Measurements from ENCODE around the gene ALKBH1.
"Not testable (repeated sequence)": the region's sequence is repeated elsewhere in the genome, so short reads cannot be mapped to it uniquely, and the experiment has no call there.

The ALKBH1 gene, protein sequence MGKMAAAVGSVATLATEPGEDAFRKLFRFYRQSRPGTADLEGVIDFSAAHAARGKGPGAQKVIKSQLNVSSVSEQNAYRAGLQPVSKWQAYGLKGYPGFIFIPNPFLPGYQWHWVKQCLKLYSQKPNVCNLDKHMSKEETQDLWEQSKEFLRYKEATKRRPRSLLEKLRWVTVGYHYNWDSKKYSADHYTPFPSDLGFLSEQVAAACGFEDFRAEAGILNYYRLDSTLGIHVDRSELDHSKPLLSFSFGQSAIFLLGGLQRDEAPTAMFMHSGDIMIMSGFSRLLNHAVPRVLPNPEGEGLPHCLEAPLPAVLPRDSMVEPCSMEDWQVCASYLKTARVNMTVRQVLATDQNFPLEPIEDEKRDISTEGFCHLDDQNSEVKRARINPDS

DNA sequence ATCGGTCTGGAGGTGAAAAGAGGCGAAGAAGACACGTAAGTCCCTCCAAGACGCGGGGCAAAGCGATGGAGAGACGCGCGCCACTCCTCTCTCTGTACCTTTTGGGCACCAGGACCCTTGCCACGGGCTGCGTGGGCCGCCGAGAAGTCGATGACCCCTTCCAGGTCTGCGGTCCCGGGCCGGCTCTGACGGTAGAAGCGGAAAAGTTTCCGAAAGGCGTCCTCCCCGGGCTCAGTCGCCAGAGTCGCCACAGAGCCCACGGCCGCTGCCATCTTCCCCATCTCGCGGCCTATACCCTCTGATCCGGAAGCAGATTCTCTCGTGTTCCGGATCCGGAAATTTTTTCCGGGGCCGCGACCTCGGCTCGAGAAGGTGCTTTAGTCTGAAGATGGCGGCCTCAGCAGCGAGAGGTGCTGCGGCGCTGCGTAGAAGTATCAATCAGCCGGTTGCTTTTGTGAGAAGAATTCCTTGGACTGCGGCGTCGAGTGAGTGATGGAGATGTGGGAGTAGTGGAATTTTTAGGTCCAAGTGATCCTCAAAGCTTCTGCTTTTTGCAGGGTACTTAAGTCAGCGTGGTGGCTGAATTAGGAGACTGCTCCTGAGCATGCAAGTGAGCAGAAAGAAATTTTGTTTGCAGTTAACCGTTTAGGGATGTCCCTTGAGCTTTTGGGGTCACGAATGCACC lies at the start of gene ALKBH1, which contains the start of gene SLIRP:
Gene ALKBH1, minus strand, starts transcription at position 300 of the 685 bp plus-strand sequence. Its CDS starts 19 bp downstream, at position 281.
Gene SLIRP, plus strand, starts transcription at position 380 of the 685 bp plus-strand sequence. Its CDS starts 9 bp downstream, at position 389.
- peak; percentile 89 for DNase-seq

DNA sequence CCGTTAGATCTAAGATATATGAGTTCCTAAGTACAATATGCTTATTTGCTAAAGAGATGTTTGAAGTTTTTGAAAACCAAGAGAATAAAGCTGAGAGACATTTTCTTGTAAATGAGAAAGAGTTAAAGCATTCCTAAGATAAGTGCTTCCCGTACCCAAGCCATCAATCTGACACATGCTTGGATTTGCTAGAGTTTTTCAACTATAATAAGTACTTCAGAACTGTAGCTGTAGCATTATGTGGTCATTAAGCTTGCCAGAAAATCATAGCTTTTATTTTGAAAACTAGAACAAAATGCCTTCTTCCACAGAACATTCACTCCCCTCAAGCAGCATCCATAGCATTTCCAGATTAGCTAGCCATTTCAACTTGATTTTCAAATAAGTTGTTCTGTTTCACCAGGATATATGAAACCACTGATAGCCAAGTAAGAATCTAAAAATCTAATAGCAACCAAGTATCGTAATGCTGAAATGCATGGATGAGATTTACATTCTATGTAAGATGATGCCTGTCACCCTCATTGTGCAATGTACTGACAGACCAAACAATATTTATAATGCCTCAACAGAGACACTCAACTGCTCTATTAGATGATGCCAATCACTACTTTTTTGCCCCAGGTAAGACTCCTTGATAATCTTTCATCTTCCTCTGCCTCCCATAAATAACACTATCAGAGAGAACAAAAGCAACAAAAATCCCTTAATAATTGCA lies 45.1 kb upstream of the ALKBH1 start:
- no peak for DNase-seq

DNA sequence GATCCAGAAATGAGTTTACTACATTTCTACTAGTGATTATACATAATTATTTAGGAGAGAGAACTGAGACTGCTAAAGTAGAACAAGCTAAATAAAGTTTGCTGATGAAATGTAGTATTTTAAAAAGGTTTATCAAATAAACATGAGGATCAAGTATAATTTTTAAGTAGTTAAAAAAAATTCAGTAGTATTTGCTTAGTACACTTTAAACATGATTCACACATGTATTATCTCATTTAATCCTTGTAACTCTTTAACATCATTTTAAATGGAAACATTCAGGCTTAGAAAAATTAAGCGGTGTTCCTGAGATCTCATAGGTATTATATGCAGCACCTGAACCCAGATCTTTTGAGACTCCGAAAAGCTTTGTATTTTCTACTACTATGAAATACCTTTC lies 44.4 kb upstream of the ALKBH1 start:
- no peak for DNase-seq

DNA sequence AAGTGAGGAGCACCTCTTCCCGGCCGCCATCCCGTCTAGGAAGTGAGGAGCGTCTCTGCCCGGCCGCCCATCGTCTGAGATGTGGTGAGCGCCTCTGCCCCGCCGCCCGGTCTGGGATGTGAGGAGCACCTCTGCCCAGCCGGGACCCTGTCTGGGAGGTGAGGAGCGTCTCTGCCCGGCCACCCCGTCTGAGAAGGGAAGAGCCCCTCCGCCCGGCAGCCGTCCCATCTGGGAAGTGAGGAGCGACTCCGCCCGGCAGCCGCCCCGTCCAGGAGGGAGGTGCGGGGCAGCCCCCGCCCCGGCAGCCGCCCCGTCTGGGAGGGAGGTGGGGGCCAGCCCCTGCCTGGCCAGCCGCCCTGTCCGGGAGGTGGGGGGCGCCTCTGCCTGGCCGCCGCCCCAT lies 39.6 kb upstream of the ALKBH1 start:
- DNase-seq: not testable (repeated sequence)

DNA sequence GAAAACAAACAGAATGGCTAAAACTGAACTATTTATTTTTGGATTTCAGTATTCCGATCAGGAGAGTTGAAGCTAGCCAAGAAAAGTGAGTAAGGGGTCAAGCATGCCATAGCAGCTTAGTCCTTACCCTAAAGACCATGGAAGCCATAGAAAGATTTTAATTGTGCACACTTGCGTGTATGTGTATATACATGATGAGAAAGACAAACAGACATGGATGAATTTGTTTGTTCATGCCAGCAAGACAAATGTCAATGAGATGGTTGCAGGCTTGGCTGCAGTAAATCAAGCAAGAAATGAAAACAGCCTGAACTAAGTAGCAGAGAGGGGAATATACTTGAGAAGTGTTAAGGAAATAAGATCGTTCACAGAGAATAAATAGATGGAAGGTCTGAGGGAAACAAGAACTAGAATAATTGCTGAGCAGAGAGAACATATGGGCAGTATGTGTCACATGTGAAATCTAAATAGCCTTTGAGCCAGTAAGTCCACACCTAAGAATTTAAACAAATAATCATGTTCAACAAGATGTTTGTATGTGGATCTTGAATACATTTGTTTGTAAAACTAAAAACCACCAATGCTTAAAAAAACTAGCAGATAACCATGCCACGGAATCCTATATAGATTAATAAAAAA lies 38.4 kb upstream of the ALKBH1 start:
- DNase-seq: no peak

DNA sequence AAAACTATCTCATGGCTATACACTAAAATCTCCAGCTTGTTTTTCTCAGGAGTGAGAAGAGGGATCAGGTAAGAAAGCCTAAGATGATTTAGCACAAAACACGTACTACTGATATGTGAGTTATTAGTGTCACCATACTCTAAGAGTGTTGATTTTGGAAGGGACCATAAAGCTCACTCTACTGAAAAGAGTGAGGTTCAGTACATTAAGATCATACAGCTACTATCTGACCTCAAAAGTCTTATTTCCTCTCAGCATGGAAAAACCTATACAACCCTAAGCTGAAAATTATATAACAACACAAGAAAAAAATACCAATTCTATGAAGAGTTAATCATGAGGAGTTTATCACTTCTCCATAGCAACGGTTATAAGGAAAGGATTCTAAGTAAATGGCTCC lies 33.6 kb upstream of the ALKBH1 start:
- no peak for DNase-seq

DNA sequence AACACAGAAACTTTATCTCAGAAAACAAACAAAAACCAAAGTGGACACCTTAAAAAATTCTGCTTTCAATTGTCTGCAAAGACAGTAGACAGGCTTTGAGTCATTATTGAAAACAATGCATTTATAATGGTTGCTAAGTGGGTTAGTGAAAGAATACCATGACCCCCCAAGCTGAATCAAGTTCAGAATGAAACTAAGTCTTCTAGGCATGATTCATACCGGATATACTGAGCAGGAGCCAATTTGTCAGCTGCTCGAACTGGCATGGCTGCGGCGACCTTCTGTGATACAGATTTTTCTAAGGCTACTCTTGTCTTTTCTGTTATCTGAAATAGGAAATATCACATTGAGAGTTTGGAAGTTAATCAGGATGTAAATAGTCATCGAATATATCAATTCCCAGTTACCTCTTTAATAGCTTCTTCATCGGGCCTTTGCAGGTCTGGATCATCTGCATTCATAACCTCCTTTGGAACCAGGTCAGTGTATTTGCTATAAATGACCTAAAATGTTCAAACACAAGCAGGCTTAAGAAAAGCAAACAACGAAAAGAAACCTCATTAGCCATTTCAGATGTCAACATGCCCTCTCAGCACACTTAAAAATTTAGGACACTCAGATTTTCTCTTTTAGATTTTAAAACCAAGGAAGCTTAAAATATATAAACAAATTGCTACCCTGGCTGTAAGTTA lies 30.9 kb upstream of the ALKBH1 start:
- peak; percentile 48 for DNase-seq

DNA sequence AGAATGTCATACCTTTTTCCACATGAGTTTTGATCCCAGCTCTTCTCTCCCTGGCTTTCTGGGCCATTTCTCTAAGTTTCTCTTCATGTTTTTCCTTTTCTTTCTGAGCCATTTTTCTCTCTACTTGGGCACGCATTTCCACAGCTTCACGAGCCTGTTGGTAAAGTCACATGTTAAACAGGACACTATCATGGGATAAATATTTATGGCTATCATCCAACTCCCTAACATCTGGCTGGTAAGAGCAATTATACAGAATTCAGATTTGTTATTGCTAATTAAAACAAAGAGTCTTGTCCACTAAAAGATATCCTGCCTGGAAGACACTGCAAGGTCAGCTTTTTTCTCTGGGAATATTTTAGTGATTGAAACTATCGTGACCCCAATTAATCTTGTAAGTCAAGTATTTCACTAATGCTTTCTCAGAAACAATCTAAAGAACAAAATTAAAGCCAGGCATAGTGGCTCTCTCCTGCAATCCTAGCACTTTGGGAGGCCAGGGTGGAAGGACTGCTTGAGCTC lies 23.2 kb upstream of the ALKBH1 start:
- no peak for DNase-seq

DNA sequence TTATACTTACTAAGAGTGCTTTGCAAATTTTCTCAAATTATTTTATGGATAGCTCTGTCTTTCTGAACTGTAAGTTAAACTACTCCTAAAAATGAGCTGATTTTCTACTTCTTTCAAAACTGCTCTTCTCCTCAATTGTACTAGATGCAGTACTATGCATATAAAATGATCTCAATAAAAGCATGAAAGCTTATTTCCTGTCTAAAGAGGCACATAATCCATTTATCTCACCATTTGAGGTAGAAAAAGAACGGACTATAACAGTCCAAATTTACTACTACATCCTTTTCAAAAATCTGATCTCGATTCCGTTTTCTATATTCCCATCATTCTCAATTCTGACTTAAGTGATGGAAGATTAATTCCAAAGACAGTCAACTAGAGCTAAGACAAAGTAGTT lies 14.5 kb upstream of the ALKBH1 start:
- no peak for DNase-seq

DNA sequence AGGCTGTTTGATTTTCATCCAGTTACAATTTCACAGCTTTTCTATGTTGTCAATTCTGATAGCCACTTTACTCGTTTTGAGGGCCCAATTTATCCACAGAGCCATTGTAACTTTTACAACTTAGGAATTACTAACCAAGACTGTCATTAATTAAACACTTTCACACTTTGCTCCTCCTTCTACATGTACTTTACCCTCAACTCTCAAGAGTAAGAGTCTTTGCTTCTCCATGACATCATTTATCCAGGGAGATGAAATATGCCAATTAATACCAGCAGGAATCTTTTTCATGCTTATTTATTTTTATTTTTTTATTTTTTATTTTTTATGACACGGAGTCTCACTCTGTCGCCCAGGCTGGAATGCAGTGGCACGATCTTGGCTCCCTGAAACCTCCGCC lies 13.6 kb upstream of the ALKBH1 start:
- no peak for DNase-seq

DNA sequence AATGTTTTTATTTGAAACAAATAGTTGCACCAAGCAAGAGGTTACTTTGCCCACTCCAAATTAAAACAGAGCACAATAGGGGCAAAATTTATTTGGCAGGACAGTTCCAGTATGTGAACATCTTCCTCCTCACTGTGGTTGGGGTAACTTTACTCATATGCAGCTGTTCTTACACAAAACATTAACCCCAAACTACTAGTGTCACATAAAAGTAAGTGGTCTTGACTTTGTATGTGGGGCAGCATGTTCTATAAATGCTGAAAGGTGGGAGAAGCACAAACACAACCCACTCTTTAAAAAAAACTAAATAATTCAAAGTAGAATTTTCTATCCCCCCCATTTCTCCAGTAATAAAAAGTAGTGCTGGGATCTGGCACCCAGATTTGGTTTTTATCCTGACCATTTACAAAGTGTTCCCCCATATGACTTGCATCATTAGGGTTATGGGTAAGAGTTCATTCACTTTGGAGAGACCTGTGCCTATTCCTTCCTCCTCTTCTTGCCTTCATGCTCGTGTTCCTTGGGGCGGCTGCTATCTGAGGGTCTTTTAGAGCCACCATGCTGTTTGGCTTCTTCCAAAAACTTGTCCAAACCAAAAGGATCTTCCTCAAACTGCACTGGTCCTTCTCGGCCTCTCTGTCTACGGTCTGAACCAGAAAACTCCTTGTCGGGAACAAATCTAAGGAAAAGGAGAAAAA lies 9.9 kb upstream of the ALKBH1 start:
- DNase-seq: no peak

DNA sequence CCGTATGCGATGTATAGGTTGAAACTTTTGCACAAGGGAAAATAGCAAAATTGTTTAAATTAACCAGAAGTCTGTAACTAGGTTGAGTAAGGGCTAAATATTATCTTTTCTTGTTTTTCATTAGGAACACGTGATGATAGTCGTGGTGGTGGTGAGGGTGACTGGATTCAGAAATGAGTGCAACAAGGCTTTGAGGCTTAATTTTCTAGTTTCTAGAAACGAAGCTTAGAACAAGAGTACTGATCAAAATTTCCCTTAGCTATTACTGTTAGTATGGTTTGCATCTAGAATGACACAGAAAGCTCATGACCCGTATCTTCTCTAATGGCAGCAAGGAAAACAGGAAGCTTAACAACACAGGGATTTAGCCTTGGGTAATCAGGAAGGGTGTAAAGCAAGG lies 7.1 kb upstream of the ALKBH1 start:
- DNase-seq: peak; percentile 13

DNA sequence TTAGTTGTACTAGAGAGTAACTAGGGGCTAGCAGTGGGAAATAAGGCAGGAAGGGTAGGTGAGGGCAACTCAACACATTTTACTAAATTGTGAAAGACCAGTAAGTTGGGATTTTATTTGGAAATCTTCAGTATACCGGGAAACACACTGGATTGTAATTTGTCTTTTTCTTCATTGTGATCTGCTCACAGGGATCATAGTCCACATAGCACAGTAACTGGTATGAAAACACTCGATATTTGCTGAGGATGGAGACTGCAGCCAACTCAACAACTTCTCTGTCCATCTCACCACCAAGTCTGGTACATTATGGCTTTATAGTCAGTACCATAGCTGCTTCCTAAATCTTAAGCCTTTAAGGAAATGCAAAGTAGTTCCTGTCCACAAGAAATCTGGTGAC lies 2.5 kb upstream of the ALKBH1 start:
- DNase-seq: no peak

DNA sequence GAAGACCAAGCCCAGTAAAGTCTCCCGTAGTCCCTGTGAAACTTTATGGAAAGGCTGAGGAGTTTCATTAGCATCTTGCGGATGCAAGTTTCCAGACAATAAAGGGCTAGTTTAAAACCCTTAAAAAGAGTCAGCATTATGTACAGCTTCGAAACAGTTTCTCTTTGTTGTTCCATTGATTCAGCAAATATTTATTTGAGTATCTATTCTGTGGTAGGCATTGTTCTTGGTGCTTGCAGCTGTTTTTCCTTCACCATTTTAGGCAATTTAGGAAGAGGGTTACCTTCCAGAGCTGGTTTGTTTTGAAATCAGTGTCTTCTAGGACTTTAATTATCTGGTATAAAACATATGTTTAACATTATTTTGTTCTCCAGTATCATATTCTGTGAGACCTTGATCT lies 1.6 kb upstream of the ALKBH1 start:
- DNase-seq: no peak

DNA sequence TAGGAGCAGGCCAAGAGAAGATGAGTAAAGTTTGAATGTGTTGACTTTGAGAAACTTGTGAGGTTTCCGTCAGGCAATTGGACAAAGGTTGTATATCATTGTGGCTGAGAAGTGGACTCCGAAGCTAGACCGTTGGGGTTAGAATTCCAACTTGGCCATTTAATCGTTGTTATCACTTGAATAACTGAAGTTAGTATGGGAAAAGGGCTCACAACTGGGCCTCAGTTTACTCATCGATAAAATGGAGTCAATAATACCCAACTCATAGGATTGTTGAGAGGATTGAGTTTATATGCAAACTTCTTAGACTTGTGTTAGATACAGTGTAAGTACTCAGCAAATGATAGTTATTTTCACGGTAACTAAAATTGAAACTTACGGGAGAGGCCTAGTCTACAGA lies 926 bp upstream of the ALKBH1 start:
- DNase-seq: no peak

DNA sequence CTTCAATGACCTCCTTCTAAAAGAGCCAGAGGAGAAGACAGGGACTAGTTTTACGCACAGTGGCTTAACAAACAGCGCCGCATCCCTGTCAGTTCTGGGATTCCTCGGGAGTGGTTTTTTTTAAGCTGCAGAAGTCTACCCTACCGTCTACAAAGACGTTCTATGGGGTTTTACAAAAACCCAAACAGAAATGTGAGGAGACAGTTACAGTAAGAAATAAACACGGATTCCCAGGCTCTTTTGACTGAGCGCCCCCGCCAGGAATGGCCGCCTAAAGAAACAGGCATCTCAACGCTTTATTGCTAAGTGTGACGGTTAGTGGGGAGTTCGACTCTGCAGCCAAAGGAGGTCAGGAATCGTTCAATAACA lies 484 bp downstream of the ALKBH1 start:
- DNase-seq: no peak

DNA sequence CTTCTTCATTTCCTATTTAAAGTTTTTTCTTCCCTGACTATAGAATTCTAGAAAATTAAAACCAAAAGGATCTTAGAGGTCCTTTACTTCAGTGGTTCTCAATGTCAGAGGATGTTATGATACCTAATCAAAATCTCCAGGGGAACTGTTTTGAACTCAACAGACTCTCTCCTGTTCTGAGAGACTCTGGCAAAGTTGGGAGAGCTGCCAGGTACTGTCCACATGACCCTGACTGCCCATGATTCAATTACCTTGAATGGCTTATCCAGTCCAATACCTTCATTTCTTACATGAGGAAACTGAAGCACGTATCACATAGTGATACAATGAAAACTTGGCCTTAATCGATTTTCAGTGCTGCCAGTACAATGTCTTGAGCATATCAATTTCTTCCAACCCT lies 16.6 kb downstream of the ALKBH1 start:
- DNase-seq: no peak

DNA sequence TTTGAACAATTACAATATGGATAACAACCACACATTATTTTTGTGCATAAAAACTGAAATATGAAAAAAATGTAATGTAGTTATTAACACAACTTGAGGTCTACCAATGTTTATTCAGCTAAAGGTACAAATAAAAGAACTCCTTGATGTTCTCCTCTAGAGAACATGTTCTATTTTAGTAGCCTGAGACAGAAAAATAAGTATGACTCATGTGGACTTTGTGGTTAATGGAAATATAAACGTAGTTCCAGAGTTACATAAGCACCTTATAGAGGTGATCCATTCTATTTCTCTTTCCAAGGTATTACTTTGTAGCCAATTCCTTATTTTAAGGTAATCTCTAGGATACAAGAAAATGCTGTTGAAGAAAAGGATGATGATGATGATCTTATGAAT lies 25.7 kb downstream of the ALKBH1 start:
- DNase-seq: no peak

DNA sequence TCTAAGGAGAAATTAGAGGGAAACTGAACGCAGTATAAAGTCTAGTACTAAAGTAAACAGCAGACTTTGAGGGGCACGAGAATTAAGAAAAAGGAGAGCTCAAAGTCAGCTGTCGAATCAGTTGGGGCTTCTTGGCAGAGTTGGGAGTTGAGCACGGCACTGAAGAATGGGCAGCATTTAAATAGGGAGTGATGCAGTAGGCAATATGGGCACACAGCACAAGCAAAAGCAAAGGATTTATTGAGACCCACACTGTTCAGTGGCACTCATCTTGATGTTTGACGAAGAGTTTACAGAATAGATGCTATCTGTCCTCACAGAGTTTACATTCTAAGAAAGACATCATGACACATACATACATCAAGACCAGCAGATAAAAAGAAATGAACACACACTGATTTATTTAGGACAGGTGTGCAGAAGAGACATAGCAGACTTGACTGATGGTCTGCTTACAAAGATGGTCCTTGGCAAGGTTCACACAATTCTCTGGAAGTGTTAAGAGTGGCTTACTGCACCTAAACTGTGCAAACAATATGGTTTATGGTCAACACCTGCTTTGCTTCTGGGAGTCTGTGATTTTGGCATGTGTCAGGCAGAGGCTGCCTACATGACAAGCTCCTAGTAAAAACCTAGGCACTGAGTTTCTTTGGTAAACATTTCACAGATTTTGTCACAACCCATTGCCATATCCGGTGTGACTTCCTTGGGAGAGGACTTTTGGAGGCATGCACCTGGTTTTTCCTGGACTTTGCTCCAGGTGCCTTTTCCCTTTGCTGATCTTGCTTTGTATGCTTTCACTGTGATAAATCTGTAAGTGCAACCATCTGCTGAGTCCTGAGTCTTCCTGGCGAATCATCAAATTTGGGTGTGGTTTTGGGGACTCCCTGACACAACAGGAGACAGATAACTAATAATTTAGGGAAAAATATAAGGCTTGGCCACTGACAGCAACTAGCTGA lies 26.3 kb downstream of the ALKBH1 start:
- DNase-seq: no peak

DNA sequence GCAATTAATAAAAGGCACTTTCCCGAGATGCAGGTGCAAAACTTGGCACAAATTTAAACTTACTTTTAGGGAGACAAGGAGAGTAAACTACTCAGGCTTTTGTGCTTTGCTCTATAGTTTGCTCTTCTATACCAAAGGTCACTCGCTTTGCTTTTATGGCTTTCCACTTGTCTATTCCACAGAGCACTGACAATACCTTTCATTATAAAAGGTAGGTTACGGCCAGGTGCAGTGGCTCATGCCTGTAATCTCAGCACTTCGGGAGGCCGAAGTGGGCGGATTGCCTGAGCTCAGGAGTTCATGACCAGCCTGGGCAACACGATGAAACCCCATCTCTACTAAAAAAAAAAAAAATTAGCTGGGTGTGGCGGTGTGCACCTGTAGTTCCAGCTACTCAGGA lies 32.9 kb downstream of the ALKBH1 start:
- no peak for DNase-seq

DNA sequence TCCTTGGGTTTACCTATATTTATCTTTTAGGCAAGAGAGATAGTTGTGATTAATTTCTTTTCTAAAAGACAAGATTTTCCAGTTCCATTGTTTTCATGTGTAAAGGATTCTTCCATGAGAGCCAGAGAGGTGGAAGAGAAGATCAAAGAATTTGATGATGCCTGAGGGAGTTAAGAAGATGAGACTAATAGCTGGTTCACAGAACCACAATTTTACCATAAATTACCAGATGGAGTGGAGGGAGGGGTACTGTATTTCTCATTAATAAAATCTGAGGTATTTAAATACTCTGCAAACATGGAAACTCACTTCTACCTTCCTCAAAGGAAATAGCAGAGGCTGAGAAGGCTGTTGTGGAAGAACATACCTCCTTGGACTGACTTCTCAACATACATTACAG lies 34.6 kb downstream of the ALKBH1 start:
- DNase-seq: no peak
